HepG2 (cell line): ENCODE measurements around the gene SOCS3. TPM values are rescaled to one million over a fixed set of nuclear protein-coding genes. Genes with fewer than 3 reads are reported as not detected.

ENCODE experiments used
- AHR ChIP-seq: IDR thresholded peaks from 2 replicates; pipeline ENCODE4 v1.6.1; 2018; ENCODE audit warnings: missing genetic modification reagents, missing compliant biosample characterization
- ATF7 ChIP-seq, 2 experiments: fragments of 450-650 bp in 1 of 2; sonication (generic) in 1 of 2; formaldehyde crosslinking in 1 of 2; IDR thresholded peaks; 2 replicates each; pipeline versions ENCODE4 v1.4.0 to v1.6.1; 2016 to 2020; ENCODE audit warnings: antibody characterized with exemption in 1 of 2, mild to moderate bottlenecking in 1 of 2, missing genetic modification reagents in 1 of 2
- CENPX ChIP-seq: sonication (generic); formaldehyde crosslinking; IDR thresholded peaks from 2 replicates; pipeline ENCODE4 v1.9.0; 2021; ENCODE audit warnings: mild to moderate bottlenecking, missing genetic modification reagents, moderate library complexity
- ELF3 ChIP-seq: IDR thresholded peaks from 2 replicates; pipeline ENCODE4 v1.6.1; 2016; ENCODE audit warnings: missing genetic modification reagents, missing compliant biosample characterization
- FOXJ3 ChIP-seq: sonication (generic); formaldehyde crosslinking; IDR thresholded peaks from 2 replicates; pipeline ENCODE4 v1.4.0; 2020; ENCODE audit warnings: missing genetic modification reagents, mild to moderate bottlenecking, borderline replicate concordance
- FOXK1 ChIP-seq: sonication (generic); formaldehyde crosslinking; IDR thresholded peaks from 2 replicates; pipeline ENCODE4 v1.4.0; 2020; ENCODE audit warnings: low read depth, missing genetic modification reagents, borderline replicate concordance
- FOXP1 ChIP-seq, 2 experiments: fragments of 450-650 bp in 1 of 2; IDR thresholded peaks; 2 replicates each; pipeline ENCODE4 v1.6.1; 2017 to 2018; ENCODE audit warnings: antibody characterized with exemption in 1 of 2
- GABPB1 ChIP-seq: IDR thresholded peaks from 2 replicates; pipeline ENCODE4 v1.6.1; 2016; ENCODE audit warnings: mild to moderate bottlenecking, missing genetic modification reagents, moderate library complexity, missing compliant biosample characterization
- LCORL ChIP-seq, 2 experiments: fragments of 450-650 bp in 1 of 2; sonication (generic) in 1 of 2; formaldehyde crosslinking in 1 of 2; IDR thresholded peaks; 2 replicates each; pipeline versions ENCODE4 v1.5.0 to v1.6.1; 2017 to 2020; ENCODE audit warnings: antibody characterized with exemption in 1 of 2, missing genetic modification reagents in 1 of 2
- RFXAP ChIP-seq: sonication (generic); formaldehyde crosslinking; IDR thresholded peaks from 2 replicates; pipeline ENCODE4 v1.4.0; 2020; ENCODE audit warnings: missing genetic modification reagents, borderline replicate concordance
- SMAD3 ChIP-seq: sonication (generic); formaldehyde crosslinking; IDR thresholded peaks from 2 replicates; pipeline ENCODE4 v1.4.0; 2020; ENCODE audit warnings: missing genetic modification reagents
- SOX6 ChIP-seq, 2 experiments: fragments of 450-650 bp in 1 of 2; sonication (generic) in 1 of 2; formaldehyde crosslinking in 1 of 2; IDR thresholded peaks; 2 replicates each; pipeline versions ENCODE4 v1.4.0 to v1.6.1; 2017 to 2020; ENCODE audit warnings: antibody characterized with exemption in 1 of 2, mild to moderate bottlenecking in 1 of 2, missing genetic modification reagents in 1 of 2
- SP2 ChIP-seq: sonication (generic); formaldehyde crosslinking; IDR thresholded peaks from 2 replicates; pipeline ENCODE4 v1.5.1; 2020; ENCODE audit warnings: mild to moderate bottlenecking, missing genetic modification reagents
- UBTF ChIP-seq: sonication (generic); formaldehyde crosslinking; IDR thresholded peaks from 2 replicates; pipeline ENCODE4 v1.4.0; 2020; ENCODE audit warnings: mild to moderate bottlenecking, missing genetic modification reagents
- XRCC5 ChIP-seq: fragments of 200-400 bp; formaldehyde crosslinking; optimal IDR thresholded peaks from 2 replicates; pipeline ENCODE3; 2017; ENCODE audit warnings: mild to moderate bottlenecking, low read length
- ZNF318 ChIP-seq: sonication (generic); formaldehyde crosslinking; IDR thresholded peaks from 2 replicates; pipeline ENCODE4 v1.4.0; 2020; ENCODE audit warnings: mild to moderate bottlenecking, missing genetic modification reagents
- ZNF382 ChIP-seq: sonication (generic); formaldehyde crosslinking; IDR thresholded peaks from 2 replicates; pipeline ENCODE4 v1.5.0; 2020; ENCODE audit warnings: missing genetic modification reagents, mild to moderate bottlenecking, borderline replicate concordance
- ZNF570 ChIP-seq: sonication (generic); formaldehyde crosslinking; IDR thresholded peaks from 2 replicates; pipeline ENCODE4 v1.4.0; 2020; ENCODE audit warnings: mild to moderate bottlenecking, missing genetic modification reagents, borderline replicate concordance
- polyA plus RNA-seq, 8 experiments: library from polyadenylated mRNA; depleted of rRNA in 3 of 8; stranded (reverse) in 7 of 8; unstranded in 1 of 8; fragments of >200 nt; fragmentation: Illumina TruSeq in 4 of 8; extraction: Trizol in 4 of 8; gene quantifications; 2 replicates each; pipeline versions ENCODE4 v1.2.1 to v1.2.3, GENCODE V29; 2011 to 2016; ENCODE audit warnings: low read depth in 4 of 8, missing spikeins in 1 of 8, mixed read lengths in 1 of 8; ENCODE audit not compliant: insufficient read depth in 1 of 8
- total RNA-seq, 5 experiments: library from RNA; depleted of rRNA; stranded (reverse); fragments of >200 nt; fragmentation: Illumina TruSeq; extraction: Trizol; gene quantifications; 2 replicates each; pipeline ENCODE4 v1.2.3, GENCODE V29; 2016; ENCODE audit warnings: low read depth in 1 of 5

SOCS3 gene
- total and polyA plus RNA-seq, 2 of the 13 experiments (the other 11 are each of a cell fraction or from before 2014, with no cell fraction given) = 0.77 to 2.4 TPM

- TF ChIP-seq UBTF (CRISPR knock-in tag) (peak; percentile 29; the same call in 1 of the 2 replicates), ZNF382 (CRISPR knock-in tag) (no peak), SOX6 (IDR thresholded peaks at IDR 0.05) (no peak), SOX6 (CRISPR knock-in tag; IDR thresholded peaks at IDR 0.05) (no peak), ZNF318 (CRISPR knock-in tag) (0 out of 2 replicates have a peak, but pooled peaks have one; percentile 36), FOXJ3 (CRISPR knock-in tag) (no peak), FOXK1 (no peak), LCORL (IDR thresholded peaks at IDR 0.05) (no peak), LCORL (CRISPR knock-in tag; IDR thresholded peaks at IDR 0.05) (no peak), RFXAP (CRISPR knock-in tag) (no peak), ATF7 (IDR thresholded peaks at IDR 0.05) (no peak), ATF7 (CRISPR knock-in tag; IDR thresholded peaks at IDR 0.05) (0 out of 2 replicates have a peak, but pooled peaks have one; percentile 32), AHR (CRISPR knock-in tag) (0 out of 2 replicates have a peak, but pooled peaks have one; percentile 58), ELF3 (CRISPR knock-in tag) (no peak), GABPB1 (CRISPR knock-in tag) (peak; percentile 27; the same call in 1 of the 2 replicates), SP2 (CRISPR knock-in tag) (no peak), FOXP1 (IDR thresholded peaks at IDR 0.05) (no peak), FOXP1 (CRISPR knock-in tag; IDR thresholded peaks at IDR 0.05) (no peak), SMAD3 (peak; percentile 65; the same call in 1 of the 2 replicates), ZNF570 (CRISPR knock-in tag) (no peak), CENPX (CRISPR knock-in tag) (no peak), XRCC5 (peak; percentile 84)
These were observed 51.8 kb downstream of the SOCS3 start (continued) for GRCh38 chr17:78307887-78308638.
